HG03045 (cell line): ENCODE measurements around the gene P4HA2.
A peak's percentile ranks its signal among the peaks of the same experiment; 100 is the strongest.

Experiments
- ATAC-seq: cut with Tn5 transposase; IDR thresholded peaks from one replicate; pipeline ENCODE4 v1.9.1; 2021; ENCODE audit warnings: mild to moderate bottlenecking, moderate library complexity; ENCODE audit not compliant: unreplicated experiment

P4HA2 gene

GRCh38 chr5:132227485-132228240 lies at the start of gene P4HA2:
P4HA2 (minus strand) TSS chr5:132227853; CDS start chr5:132218626, 9,227 bp downstream.
- ATAC-seq, result peak; percentile 94

GRCh38 chr5:132277256-132277655 lies 49.6 kb upstream of the P4HA2 start:
- no peak for ATAC-seq

- no peak for ATAC-seq
These were observed 47.9 kb upstream of the P4HA2 start for GRCh38 chr5:132275367-132276220.

- no peak for ATAC-seq
These were observed 46.6 kb upstream of the P4HA2 start for GRCh38 chr5:132274050-132274792.

- no peak for ATAC-seq
These were observed 46.0 kb upstream of the P4HA2 start for GRCh38 chr5:132273631-132274030.

- ATAC-seq, result no peak
These were observed 44.9 kb upstream of the P4HA2 start for GRCh38 chr5:132272311-132273210.

- ATAC-seq, result no peak
These were observed 43.9 kb upstream of the P4HA2 start for GRCh38 chr5:132271251-132272246.

- no peak for ATAC-seq
These were observed 43.1 kb upstream of the P4HA2 start for GRCh38 chr5:132270706-132271105.

- no peak for ATAC-seq
These were observed 42.6 kb upstream of the P4HA2 start for GRCh38 chr5:132270335-132270665.

GRCh38 chr5:132269635-132270334 lies 42.1 kb upstream of the P4HA2 start:
- no peak for ATAC-seq

GRCh38 chr5:132268769-132269551 lies 41.3 kb upstream of the P4HA2 start:
- ATAC-seq, result peak; percentile 71

- peak; percentile 13 for ATAC-seq
These were observed 40.5 kb upstream of the P4HA2 start for GRCh38 chr5:132267931-132268768.

GRCh38 chr5:132267166-132267739 lies 39.6 kb upstream of the P4HA2 start:
- ATAC-seq, result no peak

- no peak for ATAC-seq
These were observed 39.1 kb upstream of the P4HA2 start for GRCh38 chr5:132266836-132267160.

GRCh38 chr5:132266031-132266835 lies 38.6 kb upstream of the P4HA2 start:
- no peak for ATAC-seq
